IMR-90 (cell line): Measurements from ENCODE around the gene PMS1. TPM values are rescaled to one million over a fixed set of nuclear protein-coding genes. Genes with fewer than 3 reads are reported as not detected.

Experiments
- ATAC-seq: fragments of 200-7000 bp; cut with Tn5 transposase; 2 replicates; pipeline ENCODE4 v1.9.1; 2020; ENCODE audit warnings: low read depth, mild to moderate bottlenecking, moderate library complexity
- BruUV-seq: library from RNA; stranded (reverse); fragments of 400-500 nt; replicated peaks from 2 replicates; lab custom pipeline; 2021; lab: Mats Ljungman, UMichigan
- CTCF ChIA-PET: fragments of 300-600 bp; formaldehyde crosslinking; extraction: SDS; loops from one replicate; lab custom pipeline; 2021; ENCODE audit warnings: antibody characterized with exemption; lab: Yijun Ruan, JAX
- POLR2A ChIA-PET: fragments of 300-600 bp; sonication (Branson Sonifier 250); formaldehyde crosslinking; loops from one replicate; lab custom pipeline; 2022; ENCODE audit warnings: antibody characterized with exemption; ENCODE audit not compliant: unreplicated experiment; lab: Charles Lee
- DNase-seq: peaks from one replicate; pipeline ENCODE4 v3.0.0; 2013
- H2AFZ ChIP-seq: replicated peaks from 2 replicates; pipeline ENCODE3; 2013; ENCODE audit warnings: low read length, mild to moderate bottlenecking; ENCODE audit not compliant: poor library complexity
- H2AK5ac ChIP-seq: 2 replicates; pipeline ENCODE4 v1.6.1; 2013; ENCODE audit warnings: low read depth, low read length, inconsistent platforms
- H2AK9ac ChIP-seq: replicated peaks from 2 replicates; pipeline ENCODE3; 2013; ENCODE audit warnings: mild to moderate bottlenecking, low read depth, low read length, moderate library complexity; ENCODE audit not compliant: poor library complexity
- H2BK120ac ChIP-seq: 2 replicates; pipeline ENCODE4 v1.6.1; 2013; ENCODE audit warnings: low read depth, low read length, inconsistent platforms
- H2BK15ac ChIP-seq: 3 replicates; pipeline ENCODE4 v1.6.1; 2013; ENCODE audit warnings: low read depth, low read length, inconsistent platforms
- H2BK20ac ChIP-seq: 2 replicates; pipeline ENCODE4 v1.6.1; 2013; ENCODE audit warnings: low read depth, mild to moderate bottlenecking, inconsistent platforms, low read length, moderate library complexity
- H2BK5ac ChIP-seq: 2 replicates; pipeline ENCODE4 v1.6.1; 2013; ENCODE audit warnings: mild to moderate bottlenecking, low read depth, low read length, inconsistent platforms; ENCODE audit not compliant: poor library complexity, severe bottlenecking
- H3K14ac ChIP-seq: replicated peaks from 2 replicates; pipeline ENCODE4 v1.6.1; 2013; ENCODE audit warnings: low read depth, low read length, inconsistent platforms
- H3K18ac ChIP-seq: 2 replicates; pipeline ENCODE4 v1.6.1; 2013; ENCODE audit warnings: low read depth, low read length, control low read depth
- H3K23ac ChIP-seq: 2 replicates; pipeline ENCODE4 v1.6.1; 2013; ENCODE audit warnings: low read depth, low read length, inconsistent platforms
- H3K27ac ChIP-seq: 2 replicates; pipeline ENCODE4 v1.5.1; 2013; ENCODE audit warnings: mild to moderate bottlenecking, control low read depth, low read length; ENCODE audit not compliant: insufficient read depth
- H3K27me3 ChIP-seq: 2 replicates; pipeline ENCODE4 v1.6.1; 2013; ENCODE audit warnings: low read length; ENCODE audit not compliant: control insufficient read depth, insufficient read depth
- H3K36me3 ChIP-seq: 2 replicates; pipeline ENCODE4 v1.6.1; 2013; ENCODE audit warnings: low read length, mixed read lengths; ENCODE audit not compliant: control insufficient read depth, insufficient read depth
- H3K4ac ChIP-seq: 2 replicates; pipeline ENCODE4 v1.6.1; 2013; ENCODE audit warnings: low read depth, low read length, inconsistent platforms
- H3K4me1 ChIP-seq: 2 replicates; pipeline ENCODE4 v1.6.1; 2013; ENCODE audit warnings: low read length, mixed read lengths; ENCODE audit not compliant: control insufficient read depth, insufficient read depth
- H3K4me2 ChIP-seq: 2 replicates; pipeline ENCODE4 v1.6.1; 2013; ENCODE audit warnings: low read depth, mild to moderate bottlenecking, control low read depth, low read length, moderate library complexity
- H3K4me3 ChIP-seq: 2 replicates; pipeline ENCODE4 v1.5.1; 2013; ENCODE audit warnings: low read depth, mild to moderate bottlenecking, control low read depth, low read length, moderate library complexity; ENCODE audit not compliant: insufficient read depth
- H3K56ac ChIP-seq: 2 replicates; pipeline ENCODE4 v1.6.1; 2013; ENCODE audit warnings: low read length, inconsistent platforms; ENCODE audit not compliant: insufficient read depth; ENCODE audit errors: extremely low read depth
- H3K79me1 ChIP-seq, 2 experiments: 2 replicates each; pipeline ENCODE4 v1.6.1; 2013; ENCODE audit warnings: low read length in 2 of 2, inconsistent platforms in 1 of 2, low read depth in 1 of 2
- H3K9ac ChIP-seq: 2 replicates; pipeline ENCODE4 v1.6.1; 2013; ENCODE audit warnings: low read depth, low read length, control low read depth
- H3K9me1 ChIP-seq: 2 replicates; pipeline ENCODE4 v1.6.1; 2013; ENCODE audit warnings: low read length, inconsistent platforms; ENCODE audit not compliant: insufficient read depth
- H3K9me3 ChIP-seq: 2 replicates; pipeline ENCODE4 v1.6.1; 2013; ENCODE audit warnings: low read length; ENCODE audit not compliant: control insufficient read depth, insufficient read depth
- H4K20me1 ChIP-seq: 2 replicates; pipeline ENCODE4 v1.6.1; 2013; ENCODE audit warnings: low read length, inconsistent platforms; ENCODE audit not compliant: insufficient read depth
- H4K5ac ChIP-seq: 2 replicates; pipeline ENCODE4 v1.6.1; 2013; ENCODE audit warnings: mild to moderate bottlenecking, low read depth, low read length, control low read depth
- H4K8ac ChIP-seq, 2 experiments: 2 replicates each; pipeline ENCODE4 v1.6.1; 2013; ENCODE audit warnings: low read depth in 2 of 2, low read length in 2 of 2, control low read depth in 1 of 2, inconsistent platforms in 1 of 2
- H4K91ac ChIP-seq: 2 replicates; pipeline ENCODE4 v1.6.1; 2013; ENCODE audit warnings: low read depth, low read length, inconsistent platforms; ENCODE audit not compliant: insufficient read depth
- BHLHE40 ChIP-seq: fragments of 150-350 bp; IDR thresholded peaks from 2 replicates; pipeline ENCODE4 v1.6.1; 2016; ENCODE audit warnings: mild to moderate bottlenecking, low read depth, low read length
- CHD1 ChIP-seq: IDR thresholded peaks from 2 replicates; pipeline ENCODE4 v1.6.1; 2012; ENCODE audit warnings: low read depth, low read length, improper control_type of control experiment
- ELK1 ChIP-seq: fragments of 150-350 bp; IDR thresholded peaks from 2 replicates; pipeline ENCODE4 v1.6.1; 2016; ENCODE audit warnings: low read depth, mild to moderate bottlenecking, low read length, moderate library complexity, borderline replicate concordance
- FOS ChIP-seq: fragments of 150-350 bp; IDR thresholded peaks from 2 replicates; pipeline ENCODE4 v1.6.1; 2016; ENCODE audit warnings: low read depth, low read length
- MAFK ChIP-seq: IDR thresholded peaks from 2 replicates; pipeline ENCODE4 v1.6.1; 2012; ENCODE audit warnings: low read depth, low read length, improper control_type of control experiment
- MXI1 ChIP-seq: IDR thresholded peaks from 2 replicates; pipeline ENCODE4 v1.6.1; 2012; ENCODE audit warnings: low read depth, mild to moderate bottlenecking, low read length, moderate library complexity, borderline replicate concordance
- POLR2A ChIP-seq: IDR thresholded peaks from 2 replicates; pipeline ENCODE4 v1.6.1; 2012; ENCODE audit warnings: mild to moderate bottlenecking, low read depth, low read length
- RCOR1 ChIP-seq: IDR thresholded peaks from 2 replicates; pipeline ENCODE4 v1.6.1; 2012; ENCODE audit warnings: mild to moderate bottlenecking, low read length, improper control_type of control experiment; ENCODE audit not compliant: insufficient replicate concordance
- RFX5 ChIP-seq: IDR thresholded peaks from 2 replicates; pipeline ENCODE4 v1.8.0; 2012; ENCODE audit warnings: low read depth, mild to moderate bottlenecking, low read length, moderate library complexity
- SMC3 ChIP-seq: fragments of 150-350 bp; IDR thresholded peaks from 2 replicates; pipeline ENCODE4 v1.6.1; 2016; ENCODE audit warnings: low read depth, mild to moderate bottlenecking, antibody characterized with exemption, low read length, moderate library complexity
- USF2 ChIP-seq: fragments of 150-350 bp; IDR thresholded peaks from 2 replicates; pipeline ENCODE4 v1.6.1; 2017; ENCODE audit warnings: mild to moderate bottlenecking, antibody characterized with exemption, low read length, low read depth
- WGBS, 2 experiments: methylation state at CpG; one replicate each; pipeline versions ENCODE4 v1.1.5 to v1.1.7; 2013; ENCODE audit warnings: missing lambda C conversion rate in 2 of 2; ENCODE audit not compliant: insufficient read length in 1 of 2; ENCODE audit errors: extremely low coverage in 2 of 2; 5-methylcytosine and 5-hydroxymethylcytosine counted together
- dilution Hi-C: fragments of 300-500 bp; cut with HindIII; formaldehyde crosslinking; loops from one replicate; pipeline ENCODE4 v1.14.3; 2018; ENCODE audit warnings: low sequenced_read_pairs; ENCODE audit not compliant: unreplicated experiment
- in situ Hi-C: fragments of 300-500 bp; cut with MboI; formaldehyde crosslinking; loops from 3 replicates; pipeline ENCODE4 v1.14.3; 2019; ENCODE audit warnings: low sequenced_read_pairs, inconsistent platforms, mixed read lengths
- intact Hi-C: fragments of 100-400 bp; cut with micrococcal nuclease; formaldehyde crosslinking; loops from 2 replicates; pipeline ENCODE4 v1.10.0; 2022
- polyA plus RNA-seq, 3 experiments: library from polyadenylated mRNA; depleted of rRNA; stranded (reverse); fragments of >200 nt; gene quantifications; 2 replicates each; pipeline ENCODE4 v1.2.3, GENCODE V29; 2012; ENCODE audit warnings: low replicate concordance in 1 of 3
- total RNA-seq: library from RNA; depleted of rRNA; stranded (reverse); fragments of >200 nt; gene quantifications from 2 replicates; pipeline ENCODE4 v1.2.3, GENCODE V29; 2012

The PMS1 gene
- total and polyA plus RNA-seq, 2 of the 4 experiments (the other 2 are of a cell fraction): 8.1 to 10.6 TPM

- no peak for TF ChIP-seq ELK1
Observed at GRCh38 chr2:189762551-189763298, 21.5 kb upstream of the PMS1 start, which contains the start of gene OSGEPL1 (continued).

GRCh38 chr2:189763908-189764661 is 20.2 kb upstream of the PMS1 start:
- H2BK20ac ChIP-seq: no peak overlapping the region
- no peak overlapping the region for H2BK15ac ChIP-seq
- ATAC-seq: peak; percentile 8; the same call in 1 of the 2 replicates
- BruUV-seq: no TSS peak
- H3K9me3 ChIP-seq: no peaks in the 10 kb centered on the region
- no peaks in the 10 kb centered on the region for H3K27me3 ChIP-seq
- H4K5ac ChIP-seq: peak overlapping the region; percentile 77; the same call in 1 of the 2 replicates
- no peak overlapping the region for H2BK120ac ChIP-seq
- H2AK9ac ChIP-seq: no peak overlapping the region
- intact Hi-C loops: no loop called here
- no peak overlapping the region for H3K18ac ChIP-seq
- no peak overlapping the region for H3K56ac ChIP-seq
- H3K23ac ChIP-seq: no peak overlapping the region
- H4K20me1 ChIP-seq: no peaks in the 10 kb centered on the region
- in situ Hi-C loops: no loop called here
- H2BK5ac ChIP-seq: no peak overlapping the region
- H3K9ac ChIP-seq: no peak overlapping the region
- H3K36me3 ChIP-seq: peaks cover 2% of the 10 kb centered on the region; the same call in 1 of the 2 replicates
- dilution Hi-C loops: no loop called here
- DNase-seq: peak; percentile 46
- H3K9me1 ChIP-seq: no peaks in the 10 kb centered on the region
- no CpG with 5 or more reads among the region's 4 CpGs for WGBS, 2 experiments
- no peak overlapping the region for H3K4ac ChIP-seq
- H3K4me3 ChIP-seq: no peak overlapping the region
- H3K4me2 ChIP-seq: no peak overlapping the region
- no peak overlapping the region for H4K91ac ChIP-seq
- no peak overlapping the region for H2AFZ ChIP-seq
- no peak overlapping the region for H3K27ac ChIP-seq
- H4K8ac ChIP-seq: peak overlapping the region; percentile 83 to 97
- ChIA-PET POLR2A (no interaction called here), CTCF (interaction anchor here (0.7 to 2.9 kb wide), 3 partner anchors 11 to 630 kb away, joined by 3 to 20 read pairs (median 10); no protein-coding TSS in a partner anchor)
- no peak overlapping the region for H3K14ac ChIP-seq
- no peak overlapping the region for H2AK5ac ChIP-seq
- H3K4me1 ChIP-seq: no peaks in the 10 kb centered on the region
- H3K79me1 ChIP-seq: peaks cover 0 to 6% of the 10 kb centered on the region in 2 experiments; a peak in 2 of 4 replicates
- TF ChIP-seq MAFK: no peak
- no peak for TF ChIP-seq RCOR1
- TF ChIP-seq BHLHE40: no peak
- no peak for TF ChIP-seq RFX5
- no peak for TF ChIP-seq POLR2A
- no peak for TF ChIP-seq FOS
- TF ChIP-seq USF2: no peak
- no peak for TF ChIP-seq CHD1
- TF ChIP-seq SMC3: no peak
- no peak for TF ChIP-seq ELK1
- TF ChIP-seq MXI1: no peak
